Measurements from ENCODE around the gene CLEC4G.
"Not testable (repeated sequence)": the region's sequence is repeated elsewhere in the genome, so short reads cannot be mapped to it uniquely, and the experiment has no call there.

Gene CLEC4G

GRCh38 chr19:7771072-7771471, 39.2 kb upstream of the CLEC4G start:
- DNase-seq (ENCODE audit: low read depth): no peak
- no peak for TF ChIP-seq CTCF (conservative IDR thresholded peaks at IDR 0.05; ENCODE audit: low read depth, low read length)

GRCh38 chr19:7769171-7769570, 37.3 kb upstream of the CLEC4G start:
- H3K4me3 ChIP-seq (ENCODE audit: low read length): no peak overlapping the region
- no peak for TF ChIP-seq CTCF (conservative IDR thresholded peaks at IDR 0.05; ENCODE audit: low read depth, low read length)
- DNase-seq (ENCODE audit: low read depth): no peak

More at GRCh38 chr19:7771072-7771471, 39.2 kb upstream of the CLEC4G start:
- no peak overlapping the region for H3K4me3 ChIP-seq (ENCODE audit: low read length)

- no peak for TF ChIP-seq CTCF (conservative IDR thresholded peaks at IDR 0.05; ENCODE audit: low read depth, low read length)
- no peak for DNase-seq (ENCODE audit: low read depth)
- H3K4me3 ChIP-seq (ENCODE audit: low read length): no peak overlapping the region
These were observed 35.6 kb upstream of the CLEC4G start for GRCh38 chr19:7767487-7767886.

GRCh38 chr19:7766535-7766934, 34.6 kb upstream of the CLEC4G start:
- DNase-seq (ENCODE audit: low read depth): no peak
- no peak overlapping the region for H3K4me3 ChIP-seq (ENCODE audit: low read length)
- TF ChIP-seq CTCF (conservative IDR thresholded peaks at IDR 0.05; ENCODE audit: low read depth, low read length): no peak

GRCh38 chr19:7765043-7765442, 33.1 kb upstream of the CLEC4G start:
- not testable (repeated sequence) for DNase-seq (ENCODE audit: low read depth); H3K4me3 ChIP-seq (ENCODE audit: low read length)

- DNase-seq (ENCODE audit: low read depth); H3K4me3 ChIP-seq (ENCODE audit: low read length): not testable (repeated sequence)
These were observed 32.2 kb upstream of the CLEC4G start for GRCh38 chr19:7764157-7764556.

- no peak overlapping the region for H3K4me3 ChIP-seq (ENCODE audit: low read length)
- TF ChIP-seq CTCF (conservative IDR thresholded peaks at IDR 0.05; ENCODE audit: low read depth, low read length): no peak
- no peak for DNase-seq (ENCODE audit: low read depth)
These were observed 31.8 kb upstream of the CLEC4G start for GRCh38 chr19:7763696-7764095.

- no peak for DNase-seq (ENCODE audit: low read depth)
- H3K4me3 ChIP-seq (ENCODE audit: low read length): no peak within 1 kb of the TSS
- TF ChIP-seq CTCF (conservative IDR thresholded peaks at IDR 0.05; ENCODE audit: low read depth, low read length): no peak
These were observed 30.9 kb upstream of the CLEC4G start, which contains the start of gene CLEC4M for GRCh38 chr19:7762719-7763293. Gene CLEC4M (plus strand): TSS chr19:7763243. CDS start chr19:7763267, 24 bp downstream.
